Vagina (tissue), 2 donors: ENCODE results near the gene GLP2R. TPM values are rescaled to one million over a fixed set of nuclear protein-coding genes. Genes with fewer than 3 reads are reported as not detected.

Experiments used
- DNase-seq, 2 donors: peaks; one replicate each; pipeline ENCODE4 v3.0.0-alpha.2; 2017; ENCODE audit errors: extremely low spot score in 2 of 2
- H3K27ac ChIP-seq: fragments of 200-600 bp; sonication (generic); one replicate; pipeline ENCODE4 v1.5.1; 2019
- H3K27me3 ChIP-seq: fragments of 200-600 bp; sonication (generic); one replicate; pipeline ENCODE4 v1.5.1; 2019
- H3K36me3 ChIP-seq, 2 donors: fragments of 200-600 bp; sonication (generic); one replicate each; pipeline ENCODE4 v1.5.1; 2017 to 2019
- H3K4me1 ChIP-seq: fragments of 200-600 bp; sonication (generic); one replicate; pipeline ENCODE4 v1.5.1; 2019
- H3K4me3 ChIP-seq, 2 donors: fragments of 200-600 bp; sonication (generic); 1 replicate in 1 of 2; 2 replicates in 1 of 2; pipeline ENCODE4 v1.5.1; 2016 to 2019
- H3K9me3 ChIP-seq: fragments of 200-600 bp; sonication (generic); one replicate; pipeline ENCODE4 v1.5.1; 2019
- POLR2A ChIP-seq, 2 donors: fragments of 450-650 bp; IDR thresholded peaks; one replicate each; pipeline ENCODE4 v1.6.1; 2017; ENCODE audit warnings: antibody characterized with exemption in 2 of 2, mild to moderate bottlenecking in 2 of 2, moderate library complexity in 2 of 2
- POLR2AphosphoS5 ChIP-seq, 2 donors: sonication (generic); formaldehyde crosslinking; IDR thresholded peaks; one replicate each; pipeline ENCODE4 v1.9.0; 2017; ENCODE audit warnings: antibody characterized with exemption in 2 of 2, mild to moderate bottlenecking in 2 of 2, low read depth in 1 of 2; ENCODE audit not compliant: insufficient read depth in 1 of 2
- intact Hi-C: fragments of 100-400 bp; cut with DNase I; formaldehyde crosslinking; loops from one replicate; pipeline ENCODE4 v1.15.1; 2023
- total RNA-seq: library from RNA; depleted of rRNA; stranded (reverse); fragments of >200 nt; gene quantifications from one replicate; pipeline ENCODE4 v1.2.3, GENCODE V29; 2016
- TF ChIP-seq, protein P1 (sequence below), 3 experiments: fragments of 450-650 bp in 2 of 3; fragments of 200-600 bp in 1 of 3; sonication (generic) in 1 of 3; IDR thresholded peaks; one replicate each; pipeline ENCODE4 v1.5.1; 2017 to 2019; ENCODE audit warnings: antibody characterized with exemption in 3 of 3, mild to moderate bottlenecking in 2 of 3, moderate library complexity in 2 of 3

The GLP2R gene
- total RNA-seq, 1 donor from 2014 or later = 2.9 TPM

DNA sequence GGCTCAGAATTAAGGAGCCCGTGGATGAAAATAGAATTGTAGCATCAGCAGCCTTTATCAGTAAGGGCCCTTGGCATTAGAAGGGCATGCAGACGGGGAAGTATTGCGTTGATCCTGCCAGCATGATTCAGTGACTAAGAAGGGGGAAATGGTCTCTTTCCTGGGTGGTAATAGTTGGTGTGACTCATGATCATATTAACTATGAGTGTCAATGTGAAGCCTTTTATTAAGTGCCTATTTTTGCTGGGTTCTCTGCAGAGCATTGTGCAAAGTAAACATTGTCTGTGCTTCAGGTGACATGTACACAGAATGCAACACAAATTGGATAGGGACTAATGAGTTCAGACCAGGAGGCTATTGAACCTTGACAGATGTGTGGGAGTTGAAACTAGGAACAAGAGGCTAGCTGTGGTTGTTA, 54.9 kb downstream of the GLP2R start:
- H3K27me3 ChIP-seq = no peaks in the 10 kb centered on the region
- H3K4me3 ChIP-seq = no peak overlapping the region
- TF ChIP-seq POLR2A (IDR thresholded peaks at IDR 0.05) (no peak), POLR2AphosphoS5 (IDR thresholded peaks at IDR 0.05; ENCODE audit: insufficient read depth in 1 of 2, low read depth in 1 of 2) (no peak)
- TF ChIP-seq, protein P1, sequence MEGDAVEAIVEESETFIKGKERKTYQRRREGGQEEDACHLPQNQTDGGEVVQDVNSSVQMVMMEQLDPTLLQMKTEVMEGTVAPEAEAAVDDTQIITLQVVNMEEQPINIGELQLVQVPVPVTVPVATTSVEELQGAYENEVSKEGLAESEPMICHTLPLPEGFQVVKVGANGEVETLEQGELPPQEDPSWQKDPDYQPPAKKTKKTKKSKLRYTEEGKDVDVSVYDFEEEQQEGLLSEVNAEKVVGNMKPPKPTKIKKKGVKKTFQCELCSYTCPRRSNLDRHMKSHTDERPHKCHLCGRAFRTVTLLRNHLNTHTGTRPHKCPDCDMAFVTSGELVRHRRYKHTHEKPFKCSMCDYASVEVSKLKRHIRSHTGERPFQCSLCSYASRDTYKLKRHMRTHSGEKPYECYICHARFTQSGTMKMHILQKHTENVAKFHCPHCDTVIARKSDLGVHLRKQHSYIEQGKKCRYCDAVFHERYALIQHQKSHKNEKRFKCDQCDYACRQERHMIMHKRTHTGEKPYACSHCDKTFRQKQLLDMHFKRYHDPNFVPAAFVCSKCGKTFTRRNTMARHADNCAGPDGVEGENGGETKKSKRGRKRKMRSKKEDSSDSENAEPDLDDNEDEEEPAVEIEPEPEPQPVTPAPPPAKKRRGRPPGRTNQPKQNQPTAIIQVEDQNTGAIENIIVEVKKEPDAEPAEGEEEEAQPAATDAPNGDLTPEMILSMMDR (IDR thresholded peaks at IDR 0.05) = no peak
- peaks cover 3% of the 10 kb centered on the region for H3K9me3 ChIP-seq
- no peak for DNase-seq
- no peaks in the 10 kb centered on the region for H3K36me3 ChIP-seq
- intact Hi-C loops = no loop called here
- H3K4me1 ChIP-seq = no peaks in the 10 kb centered on the region
- H3K27ac ChIP-seq = no peak overlapping the region

DNA sequence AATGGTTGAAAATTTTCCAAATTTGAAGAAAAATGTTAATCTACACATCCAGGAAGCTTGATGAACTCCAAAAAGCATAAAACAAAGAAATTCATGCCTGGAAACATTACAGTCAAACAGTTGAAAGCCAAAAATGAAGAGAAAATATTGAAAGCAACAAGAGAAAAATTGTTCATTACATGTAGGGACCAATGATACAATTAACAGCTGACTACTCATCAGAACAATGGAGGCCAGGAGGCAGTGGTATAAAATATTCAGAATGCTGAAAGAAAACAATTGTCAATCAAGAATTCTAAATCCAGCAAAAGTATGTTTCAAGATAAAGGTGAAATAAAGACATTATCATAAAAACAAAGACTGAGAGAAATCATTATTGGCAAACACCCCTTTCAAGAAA, 57.7 kb downstream of the GLP2R start:
- TF ChIP-seq POLR2A (IDR thresholded peaks at IDR 0.05) (no peak), POLR2AphosphoS5 (IDR thresholded peaks at IDR 0.05; ENCODE audit: insufficient read depth in 1 of 2, low read depth in 1 of 2) (no peak)
- TF ChIP-seq, protein P1 (IDR thresholded peaks at IDR 0.05) = no peak
- H3K4me1 ChIP-seq = no peaks in the 10 kb centered on the region
- intact Hi-C loops = no loop called here
- no peaks in the 10 kb centered on the region for H3K36me3 ChIP-seq
- H3K4me3 ChIP-seq = no peak overlapping the region
- peaks cover 3% of the 10 kb centered on the region for H3K9me3 ChIP-seq
- H3K27me3 ChIP-seq = no peaks in the 10 kb centered on the region
- DNase-seq = no peak
- no peak overlapping the region for H3K27ac ChIP-seq

DNA sequence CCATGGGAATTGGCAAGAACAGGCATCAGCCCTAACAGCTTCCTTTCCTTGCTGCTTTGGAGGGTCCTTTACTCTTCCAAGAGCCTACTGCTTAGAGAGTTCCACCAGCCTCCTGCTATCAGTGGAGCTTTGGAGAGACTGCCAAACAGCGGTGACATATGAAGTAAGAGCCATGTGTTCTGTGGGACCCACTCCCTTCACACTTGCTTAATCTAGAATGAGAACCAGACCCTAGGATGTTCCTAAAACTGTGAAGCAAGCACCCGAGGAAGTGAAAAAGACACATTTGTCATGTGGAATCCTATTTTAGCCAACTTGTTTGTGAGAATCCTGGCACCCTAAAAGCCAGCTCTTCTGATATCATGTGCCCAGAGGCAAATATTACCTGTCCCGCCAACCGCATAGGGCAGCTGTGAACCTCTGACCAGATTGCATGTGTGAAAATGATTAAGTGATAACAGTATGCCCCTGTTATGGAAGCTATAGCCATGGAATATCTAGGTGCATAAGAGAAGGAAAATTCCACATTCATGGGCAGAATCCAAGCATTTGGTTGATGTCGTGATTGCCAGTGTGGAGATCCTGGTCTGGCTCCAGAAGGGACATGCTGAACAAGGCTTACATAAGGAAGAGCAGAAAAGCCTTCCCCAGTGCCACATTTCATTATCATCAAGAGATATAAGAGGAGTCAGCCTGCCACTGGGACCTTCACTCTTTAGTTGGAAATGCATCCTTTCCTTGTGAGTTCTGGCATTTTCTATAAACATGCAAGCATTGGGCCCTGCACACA, 60.6 kb downstream of the GLP2R start:
- Histone ChIP-seq H3K4me3 (no peak overlapping the region), H3K27me3 (no peaks in the 10 kb centered on the region), H3K9me3 (peaks cover 3% of the 10 kb centered on the region), H3K27ac (no peak overlapping the region), H3K36me3 (no peaks in the 10 kb centered on the region), H3K4me1 (no peaks in the 10 kb centered on the region)
- intact Hi-C loops = no loop called here
- TF ChIP-seq POLR2A (IDR thresholded peaks at IDR 0.05) (no peak), POLR2AphosphoS5 (IDR thresholded peaks at IDR 0.05; ENCODE audit: insufficient read depth in 1 of 2, low read depth in 1 of 2) (no peak)
- TF ChIP-seq, protein P1 (IDR thresholded peaks at IDR 0.05) = no peak
- no peak for DNase-seq

DNA sequence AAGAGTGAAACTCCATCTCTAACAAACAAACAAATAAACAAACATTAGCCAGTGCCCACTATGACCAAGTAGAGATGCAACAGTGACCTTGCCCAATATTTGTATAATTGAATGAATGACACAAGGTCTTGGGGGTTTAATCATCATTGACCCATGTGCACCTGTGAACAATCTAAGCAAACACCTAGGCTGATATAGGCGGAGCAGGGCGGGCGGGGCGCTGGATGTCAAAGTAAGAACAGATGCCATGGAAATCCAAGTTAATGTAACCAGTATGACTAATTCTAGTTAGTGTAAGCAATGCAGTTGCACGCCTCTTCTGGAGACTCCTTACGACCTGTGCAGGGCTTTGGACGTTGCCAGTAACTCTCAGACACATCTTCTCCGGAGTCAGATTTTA, 61.8 kb downstream of the GLP2R start:
- Histone ChIP-seq H3K36me3 (no peaks in the 10 kb centered on the region), H3K27me3 (no peaks in the 10 kb centered on the region), H3K4me3 (no peak overlapping the region), H3K4me1 (no peaks in the 10 kb centered on the region), H3K9me3 (peaks cover 3% of the 10 kb centered on the region), H3K27ac (no peak overlapping the region)
- no peak for DNase-seq
- TF ChIP-seq POLR2AphosphoS5 (IDR thresholded peaks at IDR 0.05; ENCODE audit: insufficient read depth in 1 of 2, low read depth in 1 of 2) (no peak), POLR2A (IDR thresholded peaks at IDR 0.05) (no peak)
- TF ChIP-seq, protein P1 (IDR thresholded peaks at IDR 0.05) = no peak
- intact Hi-C loops = no loop called here

DNA sequence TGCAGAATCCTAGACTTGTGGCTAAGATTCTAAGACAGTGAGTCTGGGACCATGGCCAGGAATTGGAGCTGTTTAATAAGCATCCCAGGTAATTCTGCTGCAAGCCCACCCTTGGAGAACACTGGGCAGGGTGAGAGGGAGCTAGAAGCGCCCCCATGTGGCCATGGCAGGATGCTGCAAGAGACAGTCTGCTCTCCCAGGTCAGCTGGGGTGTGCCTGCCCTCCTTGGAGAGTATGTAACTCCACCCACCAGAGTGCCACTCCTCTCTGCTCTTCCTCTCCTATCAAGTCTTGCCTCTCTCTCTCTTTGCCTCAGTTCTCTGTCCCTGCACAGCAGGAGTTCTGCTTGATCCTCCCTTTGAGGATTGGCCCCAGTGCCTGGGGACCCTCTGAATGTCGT, 64.4 kb downstream of the GLP2R start:
- TF ChIP-seq POLR2A (IDR thresholded peaks at IDR 0.05) = no peak
- TF ChIP-seq, protein P1 (IDR thresholded peaks at IDR 0.05) = peak in 1 of 3 experiments; percentile 7
- TF ChIP-seq POLR2AphosphoS5 (IDR thresholded peaks at IDR 0.05; ENCODE audit: insufficient read depth in 1 of 2, low read depth in 1 of 2) = no peak
- no peaks in the 10 kb centered on the region for H3K9me3 ChIP-seq
- H3K27me3 ChIP-seq = no peaks in the 10 kb centered on the region
- intact Hi-C loops = no loop called here
- H3K36me3 ChIP-seq = no peaks in the 10 kb centered on the region
- no peaks in the 10 kb centered on the region for H3K4me1 ChIP-seq
- H3K27ac ChIP-seq = no peak overlapping the region
- no peak overlapping the region for H3K4me3 ChIP-seq
- no peak for DNase-seq
